Spleen (tissue), 11 donors: Measurements from ENCODE around the gene FANCL. TPM values are rescaled to one million over a fixed set of nuclear protein-coding genes. Genes with fewer than 3 reads are reported as not detected.
"Not testable (repeated sequence)": the region's sequence is repeated elsewhere in the genome, so short reads cannot be mapped to it uniquely, and the experiment has no call there.

Experiments used
- DNase-seq: peaks from one replicate; pipeline ENCODE4 v3.0.0-alpha.2; 2020
- H3K27ac ChIP-seq, 8 donors: fragments of 200-600 bp; sonication (generic) in 7 of 8; 1 replicate in 4 of 8; 2 replicates in 4 of 8; pipeline versions ENCODE4 v1.5.0 to v1.8.0; 2016 to 2021; ENCODE audit warnings: inconsistent platforms in 4 of 8, mild to moderate bottlenecking in 4 of 8, moderate library complexity in 1 of 8
- H3K27me3 ChIP-seq, 7 donors: fragments of 200-600 bp; sonication (generic) in 6 of 7; replicated peaks in 1 of 7; 1 replicate in 4 of 7; 2 replicates in 3 of 7; pipeline versions ENCODE4 v1.5.0 to v1.8.0; 2016 to 2021; ENCODE audit warnings: inconsistent platforms in 3 of 7, mild to moderate bottlenecking in 1 of 7
- H3K36me3 ChIP-seq, 6 donors: fragments of 200-600 bp; sonication (generic) in 5 of 6; 1 replicate in 4 of 6; 2 replicates in 2 of 6; pipeline versions ENCODE4 v1.5.0 to v1.8.0; 2016 to 2021; ENCODE audit warnings: inconsistent platforms in 2 of 6
- H3K4me1 ChIP-seq, 6 donors: fragments of 200-600 bp; sonication (generic) in 5 of 6; 1 replicate in 3 of 6; 2 replicates in 3 of 6; pipeline versions ENCODE4 v1.5.0 to v1.8.0; 2016 to 2021; ENCODE audit warnings: inconsistent platforms in 3 of 6
- H3K4me3 ChIP-seq, 8 donors: fragments of 200-600 bp; sonication (generic) in 7 of 8; 1 replicate in 4 of 8; 2 replicates in 4 of 8; pipeline versions ENCODE4 v1.5.0 to v1.8.0; 2016 to 2021; ENCODE audit warnings: inconsistent platforms in 4 of 8, mild to moderate bottlenecking in 4 of 8, moderate library complexity in 2 of 8
- H3K9me3 ChIP-seq, 8 donors: fragments of 200-600 bp; sonication (generic) in 7 of 8; 1 replicate in 4 of 8; 2 replicates in 4 of 8; pipeline versions ENCODE4 v1.5.0 to v1.8.0; 2016 to 2021; ENCODE audit warnings: inconsistent platforms in 4 of 8
- POLR2A ChIP-seq, 3 donors: fragments of 450-650 bp; IDR thresholded peaks; one replicate each; pipeline ENCODE4 v1.5.1; 2017; ENCODE audit warnings: antibody characterized with exemption in 3 of 3, mild to moderate bottlenecking in 1 of 3
- POLR2AphosphoS5 ChIP-seq, 3 donors: sonication (generic); formaldehyde crosslinking; IDR thresholded peaks; one replicate each; pipeline ENCODE4 v1.5.1; 2017; ENCODE audit warnings: antibody characterized with exemption in 3 of 3
- WGBS, 5 donors: extraction: QIAGEN DNeasy Blood & Tissue Kit in 3 of 5; methylation state at CpG; one replicate each; pipeline versions ENCODE4 v1.1.5 to v1.1.7; 2013 to 2018; 5-methylcytosine and 5-hydroxymethylcytosine counted together
- intact Hi-C: fragments of 100-400 bp; cut with DNase I; formaldehyde crosslinking; loops from one replicate; pipeline ENCODE4 v1.15.0; 2023; ENCODE audit warnings: low total_unique reads
- polyA plus RNA-seq, 3 donors: library from polyadenylated mRNA; stranded (reverse); fragments of 200-250 nt; gene quantifications; one replicate each; pipeline ENCODE4 v1.2.1, GENCODE V29; 2013
- total RNA-seq, 7 donors: library from RNA; depleted of rRNA in 3 of 7; stranded (reverse); fragments of >200 nt in 3 of 7; fragmentation: NEBNext Ultra II Directional in 4 of 7; extraction: Animal tissue kit (Norgen Biotek cat#: 25700) in 4 of 7; gene quantifications; one replicate each; pipeline versions ENCODE4 v1.1.0 to v1.2.1, GENCODE V29; 2016 to 2021
- TF ChIP-seq, protein P1 (sequence below), 11 experiments: fragments of 200-600 bp in 7 of 11; fragments of 450-650 bp in 4 of 11; sonication (generic) in 4 of 11; IDR thresholded peaks in 8 of 11; conservative IDR thresholded peaks in 3 of 11; 1 replicate in 7 of 11; 2 replicates in 4 of 11; pipeline versions ENCODE4 v1.4.0 to v1.8.0; 2016 to 2021; ENCODE audit warnings: antibody characterized with exemption in 11 of 11, inconsistent platforms in 4 of 11, mild to moderate bottlenecking in 1 of 11
- donor health status: healthy with polysubstance abuse.
- donor health status: DM: no; HTN: no; CAD: no; lungs with moderate emphysema.
- donor health status: DM: no; HTN: no; CAD: no.
- donor health status: Bipolar disorder and iron deficiency.
- donor health status: healthy.
- donor health status: DM: no; HTN: no; CAD: no.
- donor health status: DM: yes; HTN: yes; CAD: no.

The FANCL gene
- total and polyA plus RNA-seq, 10 donors: 15.7 to 50.7 (median 31.6) TPM

DNA sequence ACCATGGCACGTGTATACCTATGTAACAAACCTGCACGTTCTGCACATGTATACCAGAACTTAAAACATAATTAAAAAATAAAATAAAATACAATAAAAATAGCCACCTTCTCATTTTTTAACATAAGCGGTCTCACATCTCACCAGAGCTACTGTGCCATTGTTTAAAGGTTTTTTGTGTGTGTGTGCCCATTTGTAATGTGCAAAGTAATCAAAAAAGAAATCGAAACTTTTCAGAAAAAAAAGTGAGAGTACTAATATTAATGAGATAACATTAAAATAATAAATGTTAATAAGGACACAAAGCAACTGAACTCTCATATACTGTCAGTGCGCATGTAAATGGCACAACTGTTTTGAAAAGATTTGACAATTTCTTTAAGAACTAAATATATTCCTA is 60.5 kb downstream of the FANCL start:
- WGBS, 5 donors: 97 to 98% (median 98%) methylated on average over 5 of the region's 5 CpGs
- Histone ChIP-seq H3K27ac (no peak overlapping the region), H3K9me3 (peaks cover 0 to 19% (median 7%) of the 10 kb centered on the region in 8 donors), H3K4me3 (no peak overlapping the region), H3K27me3 (no peaks in the 10 kb centered on the region), H3K4me1 (no peaks in the 10 kb centered on the region), H3K36me3 (peaks cover 0 to 13% (median 0%) of the 10 kb centered on the region in 6 donors)
- DNase-seq: no peak
- intact Hi-C loops: no loop called here
- TF ChIP-seq POLR2AphosphoS5 (IDR thresholded peaks at IDR 0.05) (no peak), POLR2A (IDR thresholded peaks at IDR 0.05) (no peak)
- TF ChIP-seq, protein P1, sequence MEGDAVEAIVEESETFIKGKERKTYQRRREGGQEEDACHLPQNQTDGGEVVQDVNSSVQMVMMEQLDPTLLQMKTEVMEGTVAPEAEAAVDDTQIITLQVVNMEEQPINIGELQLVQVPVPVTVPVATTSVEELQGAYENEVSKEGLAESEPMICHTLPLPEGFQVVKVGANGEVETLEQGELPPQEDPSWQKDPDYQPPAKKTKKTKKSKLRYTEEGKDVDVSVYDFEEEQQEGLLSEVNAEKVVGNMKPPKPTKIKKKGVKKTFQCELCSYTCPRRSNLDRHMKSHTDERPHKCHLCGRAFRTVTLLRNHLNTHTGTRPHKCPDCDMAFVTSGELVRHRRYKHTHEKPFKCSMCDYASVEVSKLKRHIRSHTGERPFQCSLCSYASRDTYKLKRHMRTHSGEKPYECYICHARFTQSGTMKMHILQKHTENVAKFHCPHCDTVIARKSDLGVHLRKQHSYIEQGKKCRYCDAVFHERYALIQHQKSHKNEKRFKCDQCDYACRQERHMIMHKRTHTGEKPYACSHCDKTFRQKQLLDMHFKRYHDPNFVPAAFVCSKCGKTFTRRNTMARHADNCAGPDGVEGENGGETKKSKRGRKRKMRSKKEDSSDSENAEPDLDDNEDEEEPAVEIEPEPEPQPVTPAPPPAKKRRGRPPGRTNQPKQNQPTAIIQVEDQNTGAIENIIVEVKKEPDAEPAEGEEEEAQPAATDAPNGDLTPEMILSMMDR (IDR thresholded peaks at IDR 0.05 in 8 of 11, conservative IDR thresholded peaks at IDR 0.05 in 3 of 11): no peak

DNA sequence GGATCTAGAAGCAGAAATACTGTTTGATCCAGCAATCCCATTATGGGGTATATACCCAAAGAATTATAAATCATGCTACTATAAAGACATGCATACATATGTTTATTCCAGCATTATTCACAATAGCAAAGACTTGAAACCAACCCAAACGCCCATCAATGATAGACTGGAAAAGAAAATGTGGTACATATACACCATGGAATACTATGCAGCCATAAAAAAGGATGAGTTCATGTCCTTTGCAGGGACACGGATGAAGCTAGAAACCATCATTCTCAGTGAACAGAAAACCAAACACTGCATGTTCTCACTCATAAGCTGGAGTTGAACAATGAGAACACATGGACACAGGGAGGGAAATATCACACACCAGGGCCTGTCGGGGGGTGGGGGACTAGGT is 61.0 kb downstream of the FANCL start:
- H3K9me3 ChIP-seq: peaks cover 0 to 19% (median 7%) of the 10 kb centered on the region in 8 donors
- H3K4me1 ChIP-seq, H3K27me3 ChIP-seq, DNase-seq, H3K4me3 ChIP-seq, H3K27ac ChIP-seq, intact Hi-C loops: not testable (repeated sequence)
- 94 to 98% (median 97%) methylated on average over 3 of the region's 3 CpGs for WGBS, 5 donors
- peaks cover 0 to 13% (median 0%) of the 10 kb centered on the region in 6 donors for H3K36me3 ChIP-seq

DNA sequence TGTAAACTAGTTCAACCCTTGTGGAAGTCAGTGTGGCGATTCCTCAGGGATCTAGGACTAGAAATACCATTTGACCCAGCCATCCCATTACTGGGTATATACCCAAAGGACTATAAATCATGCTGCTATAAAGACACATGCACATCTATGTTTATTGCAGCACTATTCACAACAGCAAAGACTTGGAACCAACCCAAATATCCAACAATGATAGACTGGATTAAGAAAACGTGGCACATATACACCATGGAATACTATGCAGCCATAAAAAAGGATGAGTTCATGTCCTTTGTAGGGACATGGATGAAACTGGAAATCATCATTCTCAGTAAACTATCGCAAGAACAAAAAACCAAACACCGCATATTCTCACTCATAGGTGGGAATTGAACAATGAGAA is 63.9 kb downstream of the FANCL start:
- H3K4me3 ChIP-seq, DNase-seq, H3K27ac ChIP-seq, H3K27me3 ChIP-seq, intact Hi-C loops, H3K4me1 ChIP-seq: not testable (repeated sequence)
- 72 to 95% (median 94%) methylated on average over 2 of the region's 4 CpGs for WGBS, 5 donors
- H3K36me3 ChIP-seq: peaks cover 0 to 14% (median 0%) of the 10 kb centered on the region in 6 donors
- H3K9me3 ChIP-seq: peaks cover 0 to 22% (median 9%) of the 10 kb centered on the region in 8 donors

DNA sequence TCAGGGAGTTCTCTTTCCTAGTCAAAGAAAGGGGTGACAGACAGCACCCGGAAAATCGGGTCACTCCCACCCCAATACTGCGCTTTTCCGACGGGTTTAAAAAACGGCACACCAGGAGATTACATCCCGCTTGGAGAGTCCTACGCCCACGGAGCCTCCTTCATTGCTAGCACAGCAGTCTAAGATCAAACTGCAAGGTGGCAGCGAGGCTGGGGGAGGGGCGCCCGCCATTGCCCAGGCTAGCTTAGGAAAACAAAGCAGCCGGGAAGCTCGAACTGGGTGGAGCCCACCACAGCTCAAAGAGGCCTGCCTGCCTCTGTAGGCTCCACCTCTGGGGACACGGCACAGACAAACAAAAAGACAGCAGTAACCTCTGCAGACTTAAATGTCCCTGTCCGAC is 69.3 kb downstream of the FANCL start:
- H3K27me3 ChIP-seq, H3K4me1 ChIP-seq, intact Hi-C loops, H3K27ac ChIP-seq, H3K4me3 ChIP-seq: not testable (repeated sequence)
- peak; percentile 37 for DNase-seq
- WGBS, 5 donors: 94 to 98% (median 96%) methylated on average over 15 to 16 of the region's 16 CpGs
- H3K9me3 ChIP-seq: peaks cover 0 to 30% (median 21%) of the 10 kb centered on the region in 8 donors
- H3K36me3 ChIP-seq: peaks cover 0 to 44% (median 7%) of the 10 kb centered on the region in 6 donors

DNA sequence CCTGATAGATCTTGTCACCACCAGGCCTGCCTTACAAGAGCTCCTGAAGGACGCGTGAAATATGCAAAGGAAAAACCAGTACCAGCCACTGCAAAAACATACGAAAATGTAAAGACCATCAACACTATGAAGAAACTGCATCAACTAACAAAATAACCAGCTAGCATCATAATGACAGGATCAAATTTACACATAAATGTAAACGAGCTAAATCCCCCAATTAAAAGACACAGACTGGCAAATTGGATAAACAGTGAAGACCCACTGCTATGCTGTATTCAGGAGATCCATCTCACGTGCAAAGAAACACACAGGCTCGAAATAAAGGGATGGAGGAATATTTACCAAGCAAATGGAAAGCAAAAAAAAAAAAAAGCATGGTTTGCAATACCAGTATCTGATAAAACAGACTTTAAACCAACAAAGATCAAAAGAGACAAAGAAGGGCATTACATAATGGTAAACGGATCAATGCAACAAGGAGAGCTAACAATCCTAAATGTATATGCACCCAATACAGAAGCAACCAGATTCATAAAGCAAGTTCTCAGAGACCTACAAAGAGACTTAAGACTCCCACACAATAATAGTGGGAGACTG is 70.7 kb downstream of the FANCL start:
- 94 to 97% (median 95%) methylated on average over 7 of the region's 7 CpGs for WGBS, 5 donors

DNA sequence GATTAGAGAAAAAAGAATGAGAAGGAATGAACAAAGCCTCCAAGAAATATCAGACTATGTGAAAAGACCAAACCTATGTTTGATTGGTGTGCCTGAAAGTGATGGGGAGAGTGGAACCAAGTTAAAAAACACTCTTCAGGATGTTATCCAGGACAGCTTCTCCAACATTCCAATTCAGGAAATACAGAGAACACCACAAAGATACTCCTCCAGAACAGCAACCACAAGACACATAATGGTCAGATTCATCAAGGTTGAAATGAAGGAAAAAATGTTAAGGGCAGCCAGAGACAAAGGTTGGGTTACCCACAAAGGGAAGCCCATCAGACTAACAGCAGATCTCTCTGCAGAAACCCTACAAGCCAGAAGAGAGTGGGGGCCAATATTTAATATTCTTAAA is 71.3 kb downstream of the FANCL start:
- H3K27ac ChIP-seq, DNase-seq, H3K27me3 ChIP-seq, intact Hi-C loops, H3K4me3 ChIP-seq, H3K4me1 ChIP-seq: not testable (repeated sequence)
- Histone ChIP-seq H3K9me3 (peaks cover 0 to 28% (median 21%) of the 10 kb centered on the region in 8 donors), H3K36me3 (peaks cover 0 to 44% (median 7%) of the 10 kb centered on the region in 6 donors)

More for the DNA sequence above, 70.7 kb downstream of the FANCL start:
- Histone ChIP-seq H3K36me3 (peaks cover 0 to 44% (median 7%) of the 10 kb centered on the region in 6 donors), H3K9me3 (peaks cover 0 to 28% (median 21%) of the 10 kb centered on the region in 8 donors)
- H3K27me3 ChIP-seq, H3K4me3 ChIP-seq, H3K4me1 ChIP-seq, H3K27ac ChIP-seq, intact Hi-C loops, DNase-seq: not testable (repeated sequence)

DNA sequence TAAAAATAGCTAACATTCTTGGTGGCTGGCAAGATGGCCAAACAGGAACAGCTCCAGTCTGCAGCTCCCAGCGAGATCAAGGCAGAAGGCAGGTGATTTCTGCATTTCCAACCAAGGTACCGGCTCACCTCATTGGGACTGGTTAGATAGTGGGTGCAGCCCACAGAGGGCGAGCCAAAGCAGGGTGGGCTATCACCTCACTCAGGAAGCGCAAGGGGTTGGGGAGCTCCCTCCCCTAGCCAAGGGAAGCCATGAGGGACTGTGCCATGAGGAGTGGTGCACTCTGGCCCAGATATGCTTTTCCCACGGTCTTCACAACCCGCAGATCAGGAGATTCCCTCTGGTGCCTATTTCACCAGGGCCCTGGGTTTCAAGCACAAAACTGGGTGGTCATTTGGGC is 73.0 kb downstream of the FANCL start:
- Histone ChIP-seq H3K9me3 (peaks cover 0 to 27% (median 20%) of the 10 kb centered on the region in 8 donors), H3K36me3 (peaks cover 0 to 47% (median 7%) of the 10 kb centered on the region in 6 donors)
- 91 to 100% (median 96%) methylated on average over 4 to 6 of the region's 6 CpGs for WGBS, 5 donors
- H3K4me3 ChIP-seq, H3K27me3 ChIP-seq, H3K4me1 ChIP-seq, intact Hi-C loops, H3K27ac ChIP-seq: not testable (repeated sequence)
- DNase-seq: peak; percentile 53
